ENCODE measurements around the gene ATP5MG.
"Not testable (repeated sequence)": the region's sequence is repeated elsewhere in the genome, so short reads cannot be mapped to it uniquely, and the experiment has no call there.

ATP5MG gene

GRCh38 chr11:118401151-118401879 is at the start of gene ATP5MG:
Gene ATP5MG (plus strand): TSS chr11:118401606. CDS start chr11:118401666, 60 bp downstream.
- peak; percentile 91 for DNase-seq (ENCODE audit: low spot score)

- DNase-seq (ENCODE audit: low spot score) = peak; percentile 33
Observed at GRCh38 chr11:118353084-118353710, 48.2 kb upstream of the ATP5MG start.

GRCh38 chr11:118358071-118358470 is 43.3 kb upstream of the ATP5MG start:
- DNase-seq (ENCODE audit: low spot score) = no peak

- DNase-seq (ENCODE audit: low spot score) = peak; percentile 95
Observed at GRCh38 chr11:118359295-118359958, 42.0 kb upstream of the ATP5MG start, which contains the start of gene UBE4A. Gene UBE4A (plus strand): TSS chr11:118359600. CDS start chr11:118365081, 5,481 bp downstream.

GRCh38 chr11:118364956-118365615 is 36.3 kb upstream of the ATP5MG start:
- DNase-seq (ENCODE audit: low spot score) = no peak

GRCh38 chr11:118366287-118366686 is 35.1 kb upstream of the ATP5MG start:
- DNase-seq (ENCODE audit: low spot score) = no peak

GRCh38 chr11:118370774-118371173 is 30.6 kb upstream of the ATP5MG start:
- no peak for DNase-seq (ENCODE audit: low spot score)

GRCh38 chr11:118373263-118373662 is 28.1 kb upstream of the ATP5MG start:
- DNase-seq (ENCODE audit: low spot score) = no peak

GRCh38 chr11:118373871-118374270 is 27.5 kb upstream of the ATP5MG start:
- no peak for DNase-seq (ENCODE audit: low spot score)

GRCh38 chr11:118374729-118375128 is 26.7 kb upstream of the ATP5MG start:
- no peak for DNase-seq (ENCODE audit: low spot score)

- DNase-seq (ENCODE audit: low spot score) = no peak
Observed at GRCh38 chr11:118375978-118376377, 25.4 kb upstream of the ATP5MG start.

- no peak for DNase-seq (ENCODE audit: low spot score)
Observed at GRCh38 chr11:118379497-118379896, 21.9 kb upstream of the ATP5MG start.

GRCh38 chr11:118380571-118380970 is 20.8 kb upstream of the ATP5MG start:
- DNase-seq (ENCODE audit: low spot score) = no peak

- DNase-seq (ENCODE audit: low spot score) = no peak
Observed at GRCh38 chr11:118382954-118383353, 18.5 kb upstream of the ATP5MG start.

GRCh38 chr11:118383657-118384056 is 17.7 kb upstream of the ATP5MG start:
- DNase-seq (ENCODE audit: low spot score) = no peak

GRCh38 chr11:118396097-118396501 is 5.3 kb upstream of the ATP5MG start:
- DNase-seq (ENCODE audit: low spot score) = no peak

GRCh38 chr11:118397448-118397847 is 4.0 kb upstream of the ATP5MG start:
- no peak for DNase-seq (ENCODE audit: low spot score)

GRCh38 chr11:118398791-118399559 is 2.4 kb upstream of the ATP5MG start:
- DNase-seq (ENCODE audit: low spot score) = peak; percentile 23

- DNase-seq (ENCODE audit: low spot score) = peak; percentile 57
Observed at GRCh38 chr11:118401880-118402590, 629 bp downstream of the ATP5MG start.

GRCh38 chr11:118402594-118402993 is 1.2 kb downstream of the ATP5MG start:
- not testable (repeated sequence) for DNase-seq (ENCODE audit: low spot score)

GRCh38 chr11:118406599-118407166 is 5.3 kb downstream of the ATP5MG start:
- DNase-seq (ENCODE audit: low spot score) = no peak
